ENCODE measurements around the gene VKORC1.

DNA sequence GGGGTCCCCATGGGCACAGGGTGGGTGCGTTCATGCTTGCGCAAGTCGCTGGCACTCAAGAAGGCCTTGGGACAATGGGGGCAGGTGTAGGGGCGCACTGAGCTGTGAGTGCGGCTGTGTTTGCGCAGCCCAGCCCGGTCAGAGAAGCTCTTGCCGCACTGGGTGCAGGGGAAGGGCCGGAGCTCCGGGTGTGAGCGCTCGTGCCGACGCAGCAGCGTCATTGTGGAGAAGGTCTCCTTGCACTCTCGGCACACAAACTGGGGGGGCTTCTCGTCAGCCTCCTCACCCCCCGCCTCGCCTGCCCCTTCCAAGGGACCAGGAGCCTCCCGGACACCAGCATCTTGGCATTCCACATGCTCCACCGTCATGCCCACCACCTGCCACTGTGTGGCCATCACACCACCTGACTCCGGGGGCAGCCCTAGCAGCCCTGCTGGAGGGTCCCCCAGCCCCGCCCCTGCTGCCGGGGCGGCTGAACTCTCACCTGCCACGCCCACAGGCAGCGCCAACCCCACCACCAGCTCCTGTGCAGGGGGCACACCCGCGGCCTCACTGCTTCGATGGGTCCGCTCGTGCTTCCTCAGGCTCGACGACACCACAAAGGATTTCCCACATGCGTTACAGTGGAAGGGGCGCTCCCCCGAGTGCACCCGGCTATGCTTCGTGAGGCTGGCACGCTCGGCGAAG lies 33.3 kb downstream of the VKORC1 start:
- no peak for TF ChIP-seq POLR2A (IDR thresholded peaks at IDR 0.05; ENCODE audit: low read length)
- TF ChIP-seq GATA1 (IDR thresholded peaks at IDR 0.05; ENCODE audit: low read depth, low read length) = no peak

Measured in erythroblast (primary cell).